GM23338 (cell line): ENCODE data around the gene DYRK1A. TPM values are rescaled to one million over a fixed set of nuclear protein-coding genes. Genes with fewer than 3 reads are reported as not detected.
"Not testable (repeated sequence)": the region's sequence is repeated elsewhere in the genome, so short reads cannot be mapped to it uniquely, and the experiment has no call there.

ENCODE experiments used
- ATAC-seq: fragments of 200-7000 bp; cut with Tn5 transposase; 3 replicates; pipeline ENCODE4 v1.9.1; 2020
- DNase-seq: peaks from one replicate; pipeline ENCODE4 v3.0.0-alpha.2; 2015; ENCODE audit warnings: low spot score
- H2AFZ ChIP-seq: fragments of 200-600 bp; sonication (generic); 2 replicates; pipeline ENCODE4 v1.8.0; 2016; ENCODE audit warnings: antibody characterized with exemption, mild to moderate bottlenecking, moderate library complexity
- H3F3A ChIP-seq: fragments of 200-600 bp; sonication (generic); replicated peaks from 2 replicates; pipeline ENCODE4 v1.8.0; 2017; ENCODE audit warnings: antibody characterized with exemption, mixed run types, low read depth
- H3K27ac ChIP-seq: fragments of 200-600 bp; sonication (generic); 2 replicates; pipeline ENCODE4 v1.6.1; 2016; ENCODE audit warnings: low read depth
- H3K27me3 ChIP-seq: fragments of 200-600 bp; sonication (generic); 2 replicates; pipeline ENCODE4 v1.8.0; 2016; ENCODE audit warnings: mild to moderate bottlenecking, mixed run types, moderate library complexity; ENCODE audit not compliant: insufficient read depth
- H3K36me3 ChIP-seq: fragments of 200-600 bp; sonication (generic); 2 replicates; pipeline ENCODE4 v1.8.0; 2016; ENCODE audit warnings: mild to moderate bottlenecking; ENCODE audit not compliant: insufficient read depth
- H3K4me1 ChIP-seq: fragments of 200-600 bp; sonication (generic); 2 replicates; pipeline ENCODE4 v1.8.0; 2016; ENCODE audit warnings: mild to moderate bottlenecking, moderate library complexity; ENCODE audit not compliant: insufficient read depth
- H3K4me2 ChIP-seq: fragments of 200-600 bp; sonication (generic); 2 replicates; pipeline ENCODE4 v1.7.1; 2017; ENCODE audit warnings: mixed run types
- H3K4me3 ChIP-seq: fragments of 200-600 bp; sonication (generic); 2 replicates; pipeline ENCODE4 v1.6.1; 2016; ENCODE audit warnings: mixed run types
- H3K79me2 ChIP-seq: fragments of 200-600 bp; sonication (generic); replicated peaks from 2 replicates; pipeline ENCODE4 v1.8.0; 2017; ENCODE audit warnings: mild to moderate bottlenecking; ENCODE audit not compliant: insufficient read depth
- H3K9me2 ChIP-seq: fragments of 200-600 bp; sonication (generic); 2 replicates; pipeline ENCODE4 v1.8.0; 2017; ENCODE audit not compliant: insufficient read depth
- H4K20me1 ChIP-seq: fragments of 200-600 bp; sonication (generic); replicated peaks from 2 replicates; pipeline ENCODE4 v1.8.0; 2017; ENCODE audit warnings: mild to moderate bottlenecking; ENCODE audit not compliant: insufficient read depth
- H3K27ac Mint-ChIP-seq: 2 replicates; pipeline ENCODE4 v1.8.0; 2020; ENCODE audit warnings: inconsistent platforms, mild to moderate bottlenecking, moderate library complexity, mixed read lengths
- H3K27me3 Mint-ChIP-seq: 3 replicates; pipeline ENCODE4 v1.8.0; 2022; ENCODE audit warnings: low read depth, mild to moderate bottlenecking, moderate library complexity, mixed read lengths, inconsistent platforms; ENCODE audit not compliant: insufficient read depth, poor library complexity
- H3K36me3 Mint-ChIP-seq: 3 replicates; pipeline ENCODE4 v1.8.0; 2021; ENCODE audit warnings: low read depth, mild to moderate bottlenecking, inconsistent platforms, moderate library complexity, mixed read lengths
- H3K4me1 Mint-ChIP-seq: 3 replicates; pipeline ENCODE4 v1.8.0; 2020; ENCODE audit warnings: mild to moderate bottlenecking, inconsistent platforms, mixed read lengths
- H3K4me3 Mint-ChIP-seq: 3 replicates; pipeline ENCODE4 v1.8.0; 2021; ENCODE audit warnings: moderate library complexity, mild to moderate bottlenecking, inconsistent platforms, mixed read lengths
- H3K9me3 Mint-ChIP-seq: 3 replicates; pipeline ENCODE4 v1.8.0; 2020; ENCODE audit warnings: moderate library complexity, mild to moderate bottlenecking, inconsistent platforms, mixed read lengths
- CTCF ChIP-seq, 2 experiments: fragments of 200-600 bp in 1 of 2; sonication (generic) in 1 of 2; conservative IDR thresholded peaks; 2 replicates each; pipeline versions ENCODE4 v1.5.1 to v1.6.1; 2016 to 2017; ENCODE audit warnings: antibody characterized with exemption in 2 of 2, low read depth in 2 of 2, mild to moderate bottlenecking in 2 of 2, moderate library complexity in 1 of 2
- STAT1 ChIP-seq: IDR thresholded peaks from one replicate; pipeline ENCODE4 v1.6.1; 2016; ENCODE audit warnings: antibody characterized with exemption; ENCODE audit not compliant: unreplicated experiment
- polyA plus RNA-seq: library from polyadenylated mRNA; unstranded; fragments of >200 nt; fragmentation: Nextera tagmentation; extraction: Ambion mirVana; gene quantifications from 2 replicates; pipeline ENCODE4 v1.2.1, GENCODE V29; 2016
- total RNA-seq: library from RNA; depleted of rRNA; stranded (reverse); fragments of >200 nt; shearing (Covaris generic); gene quantifications from 2 replicates; pipeline ENCODE4 v1.2.3, GENCODE V29; 2014
- TF ChIP-seq, protein P1 (sequence below): fragments of 250-450 bp; sonication (Bioruptor Pico); IDR thresholded peaks from 2 replicates; pipeline ENCODE4 v1.5.0; 2020; ENCODE audit warnings: mild to moderate bottlenecking, moderate library complexity

Gene DYRK1A
- total and polyA plus RNA-seq, 2 experiments from 2014 or later: 10.3 to 84.7 TPM

- TF ChIP-seq, protein P1, sequence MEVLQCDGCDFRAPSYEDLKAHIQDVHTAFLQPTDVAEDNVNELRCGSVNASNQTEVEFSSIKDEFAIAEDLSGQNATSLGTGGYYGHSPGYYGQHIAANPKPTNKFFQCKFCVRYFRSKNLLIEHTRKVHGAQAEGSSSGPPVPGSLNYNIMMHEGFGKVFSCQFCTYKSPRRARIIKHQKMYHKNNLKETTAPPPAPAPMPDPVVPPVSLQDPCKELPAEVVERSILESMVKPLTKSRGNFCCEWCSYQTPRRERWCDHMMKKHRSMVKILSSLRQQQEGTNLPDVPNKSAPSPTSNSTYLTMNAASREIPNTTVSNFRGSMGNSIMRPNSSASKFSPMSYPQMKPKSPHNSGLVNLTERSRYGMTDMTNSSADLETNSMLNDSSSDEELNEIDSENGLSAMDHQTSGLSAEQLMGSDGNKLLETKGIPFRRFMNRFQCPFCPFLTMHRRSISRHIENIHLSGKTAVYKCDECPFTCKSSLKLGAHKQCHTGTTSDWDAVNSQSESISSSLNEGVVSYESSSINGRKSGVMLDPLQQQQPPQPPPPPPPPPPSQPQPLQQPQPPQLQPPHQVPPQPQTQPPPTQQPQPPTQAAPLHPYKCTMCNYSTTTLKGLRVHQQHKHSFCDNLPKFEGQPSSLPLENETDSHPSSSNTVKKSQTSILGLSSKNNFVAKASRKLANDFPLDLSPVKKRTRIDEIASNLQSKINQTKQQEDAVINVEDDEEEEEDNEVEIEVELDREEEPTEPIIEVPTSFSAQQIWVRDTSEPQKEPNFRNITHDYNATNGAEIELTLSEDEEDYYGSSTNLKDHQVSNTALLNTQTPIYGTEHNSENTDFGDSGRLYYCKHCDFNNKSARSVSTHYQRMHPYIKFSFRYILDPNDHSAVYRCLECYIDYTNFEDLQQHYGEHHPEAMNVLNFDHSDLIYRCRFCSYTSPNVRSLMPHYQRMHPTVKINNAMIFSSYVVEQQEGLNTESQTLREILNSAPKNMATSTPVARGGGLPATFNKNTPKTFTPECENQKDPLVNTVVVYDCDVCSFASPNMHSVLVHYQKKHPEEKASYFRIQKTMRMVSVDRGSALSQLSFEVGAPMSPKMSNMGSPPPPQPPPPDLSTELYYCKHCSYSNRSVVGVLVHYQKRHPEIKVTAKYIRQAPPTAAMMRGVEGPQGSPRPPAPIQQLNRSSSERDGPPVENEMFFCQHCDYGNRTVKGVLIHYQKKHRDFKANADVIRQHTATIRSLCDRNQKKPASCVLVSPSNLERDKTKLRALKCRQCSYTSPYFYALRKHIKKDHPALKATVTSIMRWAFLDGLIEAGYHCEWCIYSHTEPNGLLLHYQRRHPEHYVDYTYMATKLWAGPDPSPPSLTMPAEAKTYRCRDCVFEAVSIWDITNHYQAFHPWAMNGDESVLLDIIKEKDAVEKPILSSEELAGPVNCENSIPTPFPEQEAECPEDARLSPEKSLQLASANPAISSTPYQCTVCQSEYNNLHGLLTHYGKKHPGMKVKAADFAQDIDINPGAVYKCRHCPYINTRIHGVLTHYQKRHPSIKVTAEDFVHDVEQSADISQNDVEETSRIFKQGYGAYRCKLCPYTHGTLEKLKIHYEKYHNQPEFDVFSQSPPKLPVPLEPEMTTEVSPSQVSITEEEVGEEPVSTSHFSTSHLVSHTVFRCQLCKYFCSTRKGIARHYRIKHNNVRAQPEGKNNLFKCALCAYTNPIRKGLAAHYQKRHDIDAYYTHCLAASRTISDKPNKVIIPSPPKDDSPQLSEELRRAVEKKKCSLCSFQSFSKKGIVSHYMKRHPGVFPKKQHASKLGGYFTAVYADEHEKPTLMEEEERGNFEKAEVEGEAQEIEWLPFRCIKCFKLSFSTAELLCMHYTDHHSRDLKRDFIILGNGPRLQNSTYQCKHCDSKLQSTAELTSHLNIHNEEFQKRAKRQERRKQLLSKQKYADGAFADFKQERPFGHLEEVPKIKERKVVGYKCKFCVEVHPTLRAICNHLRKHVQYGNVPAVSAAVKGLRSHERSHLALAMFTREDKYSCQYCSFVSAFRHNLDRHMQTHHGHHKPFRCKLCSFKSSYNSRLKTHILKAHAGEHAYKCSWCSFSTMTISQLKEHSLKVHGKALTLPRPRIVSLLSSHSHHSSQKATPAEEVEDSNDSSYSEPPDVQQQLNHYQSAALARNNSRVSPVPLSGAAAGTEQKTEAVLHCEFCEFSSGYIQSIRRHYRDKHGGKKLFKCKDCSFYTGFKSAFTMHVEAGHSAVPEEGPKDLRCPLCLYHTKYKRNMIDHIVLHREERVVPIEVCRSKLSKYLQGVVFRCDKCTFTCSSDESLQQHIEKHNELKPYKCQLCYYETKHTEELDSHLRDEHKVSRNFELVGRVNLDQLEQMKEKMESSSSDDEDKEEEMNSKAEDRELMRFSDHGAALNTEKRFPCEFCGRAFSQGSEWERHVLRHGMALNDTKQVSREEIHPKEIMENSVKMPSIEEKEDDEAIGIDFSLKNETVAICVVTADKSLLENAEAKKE (CRISPR knock-in tag): no peak
- TF ChIP-seq STAT1 (no peak), CTCF (conservative IDR thresholded peaks at IDR 0.05; ENCODE audit: low read depth in 2 of 2) (no peak)
Measured at GRCh38 chr21:37538971-37539590, 172.5 kb downstream of the DYRK1A start (continued).

DNA sequence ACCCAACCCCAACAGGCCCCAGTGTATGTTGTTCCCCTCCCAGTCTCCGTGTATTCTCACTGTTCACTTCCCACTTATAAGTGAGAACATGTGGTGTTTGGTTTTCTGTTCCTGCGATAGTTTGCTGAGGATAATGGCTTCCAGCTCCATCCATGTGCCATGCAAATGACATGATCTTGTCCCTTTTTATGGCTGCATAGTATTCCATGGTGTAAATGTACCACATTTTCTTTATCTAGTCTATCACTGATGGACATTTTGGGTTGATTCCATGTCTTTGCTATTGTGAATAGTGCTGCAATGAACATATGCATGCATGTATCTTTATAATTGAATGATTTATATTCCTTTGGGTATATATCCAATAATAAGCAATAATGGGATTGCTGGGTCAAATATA lies 174.6 kb downstream of the DYRK1A start:
- H3F3A ChIP-seq, DNase-seq, H3K4me1 Mint-ChIP-seq, H3K36me3 ChIP-seq, H3K27me3 ChIP-seq, H3K27me3 Mint-ChIP-seq, H4K20me1 ChIP-seq, H3K27ac ChIP-seq, H3K9me2 ChIP-seq, H3K4me3 ChIP-seq, H2AFZ ChIP-seq, H3K4me1 ChIP-seq, H3K79me2 ChIP-seq, H3K4me2 ChIP-seq, ATAC-seq, H3K27ac Mint-ChIP-seq, H3K4me3 Mint-ChIP-seq: not testable (repeated sequence)
- Mint-ChIP-seq H3K36me3 (peaks cover 13% of the 10 kb centered on the region), H3K9me3 (peaks cover 21% of the 10 kb centered on the region)
